ENCODE measurements around the gene DHCR24. TPM values are rescaled to one million over a fixed set of nuclear protein-coding genes. Genes with fewer than 3 reads are reported as not detected.

Gene DHCR24
- total and polyA plus RNA-seq, 2 of the 13 experiments (the other 11 are each of a cell fraction or from before 2014, with no cell fraction given): 374 to 448 TPM

- TF ChIP-seq NR2F1 (CRISPR knock-in tag; IDR thresholded peaks at IDR 0.05): peak in 1 of 2 experiments; percentile 77; a peak in 1 of 4 replicates
- peak; percentile 89; the same call in 1 of the 2 replicates for TF ChIP-seq ZNF589 (CRISPR knock-in tag; conservative IDR thresholded peaks at IDR 0.05)
- peak; percentile 83 for TF ChIP-seq IKZF5 (CRISPR knock-in tag; IDR thresholded peaks at IDR 0.05)
- TF ChIP-seq RBAK (CRISPR knock-in tag; IDR thresholded peaks at IDR 0.05): no peak
- TF ChIP-seq MTA3 (CRISPR knock-in tag; IDR thresholded peaks at IDR 0.05): no peak
- TF ChIP-seq TCF7L2 (IDR thresholded peaks at IDR 0.05; ENCODE audit: low read depth, low read length): peak; percentile 74
- TF ChIP-seq GPN1 (CRISPR knock-in tag; IDR thresholded peaks at IDR 0.05; ENCODE audit: borderline replicate concordance): no peak
- TF ChIP-seq ZNF18 (CRISPR knock-in tag; IDR thresholded peaks at IDR 0.05; ENCODE audit: insufficient replicate concordance): no peak
- TF ChIP-seq ZBTB4 (CRISPR knock-in tag; IDR thresholded peaks at IDR 0.05; ENCODE audit: borderline replicate concordance): no peak
- no peak for TF ChIP-seq REXO4 (CRISPR knock-in tag; IDR thresholded peaks at IDR 0.05; ENCODE audit: borderline replicate concordance)
- TF ChIP-seq CBFB (CRISPR knock-in tag; IDR thresholded peaks at IDR 0.05): peak; percentile 66; the same call in 1 of the 2 replicates
- TF ChIP-seq HMGA1 (CRISPR knock-in tag; conservative IDR thresholded peaks at IDR 0.05): no peak
- no peak; the same call in 1 of the 2 replicates for TF ChIP-seq ATF3 (CRISPR knock-in tag; IDR thresholded peaks at IDR 0.05)
- no peak; the same call in 1 of the 2 replicates for TF ChIP-seq RBFOX2 (IDR thresholded peaks at IDR 0.05; ENCODE audit: low read depth, low read length)
- no peak for TF ChIP-seq KLF15 (CRISPR knock-in tag; IDR thresholded peaks at IDR 0.05; ENCODE audit: borderline replicate concordance)
- no peak for TF ChIP-seq SMAD1 (CRISPR knock-in tag; IDR thresholded peaks at IDR 0.05; ENCODE audit: borderline replicate concordance, low read depth)
- TF ChIP-seq ZNF337 (CRISPR knock-in tag; IDR thresholded peaks at IDR 0.05; ENCODE audit: borderline replicate concordance, low read depth): no peak
- TF ChIP-seq FOXM1 (CRISPR knock-in tag; IDR thresholded peaks at IDR 0.05): no peak
- TF ChIP-seq MNT (IDR thresholded peaks at IDR 0.05): no peak; the same call in 1 of the 2 replicates
- 0 out of 2 replicates have a peak, but pooled peaks have one; percentile 31 for TF ChIP-seq MAZ (IDR thresholded peaks at IDR 0.05; ENCODE audit: borderline replicate concordance, low read depth, low read length)
- TF ChIP-seq MAZ (CRISPR knock-in tag; IDR thresholded peaks at IDR 0.05; ENCODE audit: low read depth): no peak; the same call in 1 of the 2 replicates
- TF ChIP-seq ZNF331 (CRISPR knock-in tag; IDR thresholded peaks at IDR 0.05): peak; percentile 75; the same call in 1 of the 2 replicates
These were observed 1.2 kb upstream of the DHCR24 start (continued) for GRCh38 chr1:54888080-54888733.

Measured in HepG2 (cell line).